Effector CD8-positive, alpha-beta T cell (primary cell): ENCODE results near the gene GRAMD2B.
"Not testable (repeated sequence)": the region's sequence is repeated elsewhere in the genome, so short reads cannot be mapped to it uniquely, and the experiment has no call there.

Experiments used
- DNase-seq: peaks from one replicate; lab custom pipeline; 2025; lab: John Stamatoyannopoulos, UW

The GRAMD2B gene

GRCh38 chr5:126513302-126513701 is 90.1 kb downstream of the GRAMD2B start:
- no peak for DNase-seq

GRCh38 chr5:126513703-126514102 is 90.5 kb downstream of the GRAMD2B start:
- no peak for DNase-seq

DNA sequence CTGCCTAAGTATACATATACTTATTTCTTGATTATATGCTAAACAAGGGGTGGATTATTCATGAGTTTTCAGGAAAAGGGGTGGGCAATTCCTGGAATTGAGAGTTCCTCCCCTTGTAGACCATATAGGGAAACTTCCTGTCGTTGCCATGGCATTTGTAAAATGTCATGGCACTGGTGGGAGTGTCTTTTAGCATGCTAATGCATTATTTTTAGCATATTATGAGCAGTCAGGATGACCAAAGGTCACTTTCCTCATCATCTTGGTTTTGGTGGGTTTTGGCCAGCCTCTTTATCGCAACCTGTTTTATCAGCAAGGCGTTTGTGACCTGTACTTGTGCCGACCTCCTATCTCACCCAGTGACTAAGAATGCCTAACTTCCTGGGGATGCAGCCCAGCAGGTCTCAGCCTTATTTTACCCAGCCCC is 90.9 kb downstream of the GRAMD2B start:
- no peak for DNase-seq

DNA sequence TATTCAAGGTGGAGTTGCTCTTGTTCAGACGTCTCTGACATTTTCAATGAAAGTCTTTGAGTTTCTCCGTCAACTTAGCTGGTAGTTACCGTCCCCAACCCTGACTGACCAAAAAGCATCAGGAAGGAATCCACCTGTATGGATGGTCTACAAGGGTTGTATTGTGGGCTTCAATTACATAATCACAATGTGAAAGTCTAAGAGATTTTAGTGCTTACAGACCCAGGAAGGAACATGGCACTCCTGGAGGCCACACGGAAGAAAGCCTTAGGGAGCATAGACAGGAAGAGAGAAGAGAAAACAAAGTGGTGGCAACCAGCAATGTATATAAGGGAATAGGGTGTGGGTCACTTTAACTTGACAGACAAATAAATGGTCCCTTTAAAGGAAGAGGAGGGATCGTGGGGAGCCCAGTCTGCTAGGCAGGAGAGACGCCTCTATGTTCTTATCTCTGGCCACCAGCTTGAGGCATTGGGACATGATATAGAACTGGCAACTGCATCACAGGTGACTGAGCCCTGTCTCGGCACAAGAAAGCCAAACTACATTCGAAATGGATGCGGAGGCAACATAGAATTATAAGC is 91.4 kb downstream of the GRAMD2B start:
- no peak for DNase-seq

- DNase-seq, result no peak
Measured at GRCh38 chr5:126515337-126515736, 92.1 kb downstream of the GRAMD2B start.

- DNase-seq, result no peak
Measured at GRCh38 chr5:126516133-126516532, 92.9 kb downstream of the GRAMD2B start.

- DNase-seq, result no peak
Measured at GRCh38 chr5:126516852-126517251, 93.6 kb downstream of the GRAMD2B start.

DNA sequence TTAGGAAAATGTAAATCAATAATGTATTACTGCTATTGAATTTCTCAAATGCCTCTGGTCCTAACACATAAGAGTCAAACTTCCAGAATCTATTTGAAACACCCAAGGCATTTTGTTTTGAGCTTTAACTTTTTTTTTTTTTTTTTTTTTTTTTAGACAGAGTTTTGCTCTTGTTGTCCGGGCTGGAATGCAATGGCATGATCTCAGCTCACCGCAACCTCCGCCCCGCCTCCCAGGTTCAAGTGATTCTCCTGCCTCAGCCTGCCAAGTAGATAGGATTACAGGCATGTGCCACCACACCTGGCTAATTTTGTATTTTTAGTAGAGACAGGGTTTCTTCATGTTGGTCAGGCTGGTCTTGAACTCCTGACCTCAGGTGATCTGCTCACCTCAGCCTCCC is 96.0 kb downstream of the GRAMD2B start:
- not testable (repeated sequence) for DNase-seq

- no peak for DNase-seq
Measured at GRCh38 chr5:126519637-126520592, 96.7 kb downstream of the GRAMD2B start.

DNA sequence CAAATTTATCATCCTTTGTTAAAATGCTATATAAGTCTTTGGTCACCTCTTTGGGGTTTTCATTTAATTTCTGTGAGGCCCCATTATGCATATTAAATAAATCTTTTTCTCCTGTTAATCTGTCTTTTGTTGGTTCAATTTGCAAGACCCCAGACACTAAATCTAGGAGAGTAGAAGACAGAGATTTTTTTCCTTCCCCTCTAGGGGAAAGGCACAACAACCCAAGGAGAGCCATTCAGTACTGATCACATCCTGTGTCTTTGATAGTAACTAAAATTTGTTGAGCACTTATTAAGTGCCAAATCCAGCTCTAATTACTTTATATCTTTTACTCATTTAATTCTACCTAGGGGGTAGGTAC is 97.4 kb downstream of the GRAMD2B start:
- DNase-seq, result no peak

DNA sequence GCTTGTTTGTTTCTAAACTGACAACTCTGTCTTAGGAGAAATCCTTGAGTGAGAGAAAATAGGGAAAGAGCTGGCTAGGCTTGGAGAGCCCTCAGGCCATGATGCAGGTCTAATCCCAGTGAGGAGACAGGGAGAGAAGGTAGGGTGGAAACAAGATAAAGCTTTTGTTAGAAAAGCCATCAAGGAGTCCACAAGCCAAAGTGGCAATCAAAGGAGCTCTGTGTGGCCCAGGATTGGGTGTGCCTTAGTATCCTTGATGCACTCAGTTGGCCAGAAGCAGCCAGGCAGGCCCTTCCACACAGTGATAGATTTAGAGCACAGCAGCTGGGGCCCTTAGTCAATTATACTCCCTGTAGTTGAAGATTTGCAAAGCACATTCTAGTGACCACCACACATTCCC is 97.9 kb downstream of the GRAMD2B start:
- DNase-seq, result no peak

DNA sequence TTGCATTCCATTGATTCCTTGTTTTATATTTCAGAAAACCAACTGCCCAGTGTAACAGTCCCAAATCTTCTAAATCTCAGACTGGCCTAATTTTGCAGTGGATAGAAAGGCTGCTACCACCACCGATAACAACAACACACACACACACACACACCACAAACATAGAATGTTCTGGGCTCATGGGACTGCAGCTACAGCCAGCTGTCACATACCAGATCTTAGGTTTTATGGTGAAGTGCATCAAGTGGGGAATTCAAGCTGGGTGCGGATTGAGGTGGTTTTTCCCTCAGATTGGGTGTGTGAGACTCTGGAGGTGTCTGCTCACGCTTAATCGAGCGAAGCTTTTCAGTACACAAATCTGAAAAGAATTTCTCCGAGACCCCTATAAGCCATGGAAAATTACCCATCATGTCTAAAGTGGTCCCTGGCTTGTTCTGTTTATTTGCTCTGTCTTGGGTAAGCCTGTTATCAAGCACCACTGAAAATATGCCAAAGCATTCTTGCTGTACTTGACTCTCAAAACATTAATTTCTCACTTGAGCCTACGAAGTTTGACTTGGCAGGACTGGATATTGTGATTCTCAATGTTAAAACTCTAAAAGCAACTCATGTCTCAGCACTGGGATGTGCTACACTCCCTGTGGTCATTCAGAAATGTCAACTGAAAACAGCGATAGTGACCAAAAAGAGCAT is 100.8 kb downstream of the GRAMD2B start:
- DNase-seq, result no peak

GRCh38 chr5:126525630-126526245 is 102.5 kb downstream of the GRAMD2B start:
- no peak for DNase-seq

- DNase-seq, result no peak
Measured at GRCh38 chr5:126526493-126526892, 103.3 kb downstream of the GRAMD2B start.

GRCh38 chr5:126527158-126527557 is 103.9 kb downstream of the GRAMD2B start:
- DNase-seq, result no peak

- DNase-seq, result no peak
Measured at GRCh38 chr5:126527892-126528291, 104.7 kb downstream of the GRAMD2B start.

- no peak for DNase-seq
Measured at GRCh38 chr5:126531543-126532120, 108.4 kb downstream of the GRAMD2B start.

DNA sequence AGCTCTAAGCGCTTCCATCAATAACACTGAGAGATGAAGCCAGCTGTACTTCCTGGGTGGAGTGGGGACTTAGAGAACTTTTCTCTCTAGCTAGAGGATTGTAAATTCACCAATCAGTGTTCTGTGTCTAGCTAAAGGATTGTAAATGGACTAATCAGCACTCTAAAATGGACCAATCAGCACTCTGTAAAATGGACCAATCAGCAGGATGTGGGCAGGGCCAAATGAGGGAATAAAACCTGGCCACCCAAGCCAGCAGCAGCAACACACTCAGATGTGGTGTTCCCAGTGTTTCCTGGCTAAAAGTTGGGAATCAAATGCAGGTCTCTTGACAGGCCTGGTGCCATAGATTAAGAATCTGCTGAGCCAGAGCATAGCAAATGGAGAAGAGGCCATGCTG is 111.3 kb downstream of the GRAMD2B start:
- no peak for DNase-seq

DNA sequence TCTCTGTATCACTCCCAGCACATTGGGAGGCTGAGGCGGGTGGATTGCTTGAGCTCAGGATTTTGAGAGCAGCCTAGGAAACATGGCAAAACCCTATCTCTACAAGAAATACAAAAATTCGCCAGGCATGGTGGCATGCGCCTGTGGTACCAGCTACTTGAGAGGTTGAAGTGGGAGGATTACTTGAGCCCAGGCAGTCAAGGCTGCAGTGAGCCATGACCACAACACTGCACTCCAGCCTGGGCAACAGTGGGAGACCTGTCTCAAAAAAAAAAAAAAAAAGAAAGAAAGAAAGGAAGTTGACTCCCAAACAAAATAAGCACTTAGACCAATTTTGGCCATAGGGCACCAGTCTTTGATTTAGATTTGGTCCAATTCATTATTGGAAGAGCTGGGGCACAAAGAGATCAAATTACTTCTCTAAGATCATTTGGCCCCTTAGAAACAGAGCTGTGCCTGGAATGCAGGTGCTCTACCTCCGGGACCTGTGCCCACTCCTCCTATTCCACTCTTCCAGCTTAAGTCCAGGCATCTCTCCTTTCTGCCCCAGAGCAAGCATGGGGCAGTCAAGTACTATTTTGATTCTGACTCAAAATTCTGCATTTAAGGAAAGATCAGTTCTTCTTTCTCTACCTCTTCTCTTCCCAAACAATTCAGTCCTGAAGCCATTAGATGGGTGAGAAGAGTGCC is 112.8 kb downstream of the GRAMD2B start:
- DNase-seq, result no peak

GRCh38 chr5:126536874-126537273 is 113.7 kb downstream of the GRAMD2B start:
- no peak for DNase-seq

DNA sequence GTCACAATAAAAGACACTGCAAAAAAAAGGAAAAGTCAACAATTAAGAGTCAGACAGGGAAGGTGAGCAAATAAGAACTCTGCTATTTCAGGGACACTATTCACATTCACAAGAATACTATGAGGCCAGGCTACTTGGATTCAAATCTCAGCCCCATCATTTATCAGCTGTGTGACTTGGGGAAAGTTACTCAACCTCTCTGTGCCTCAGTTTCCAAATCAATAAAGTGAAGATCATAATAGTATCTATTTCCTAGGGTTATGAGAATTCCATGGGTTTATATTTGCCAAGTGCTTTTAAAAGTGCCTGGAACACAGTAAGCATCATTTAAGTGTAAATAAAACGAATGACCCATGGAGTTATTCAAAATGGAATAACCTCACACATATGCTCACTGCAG is 115.4 kb downstream of the GRAMD2B start:
- no peak for DNase-seq
